HG03521 (cell line): ENCODE results near the gene ARHGAP11A.

Source experiments
- ATAC-seq: cut with Tn5 transposase; IDR thresholded peaks from one replicate; pipeline ENCODE4 v1.9.1; 2021; ENCODE audit warnings: mild to moderate bottlenecking, moderate library complexity; ENCODE audit not compliant: unreplicated experiment

Gene ARHGAP11A

DNA sequence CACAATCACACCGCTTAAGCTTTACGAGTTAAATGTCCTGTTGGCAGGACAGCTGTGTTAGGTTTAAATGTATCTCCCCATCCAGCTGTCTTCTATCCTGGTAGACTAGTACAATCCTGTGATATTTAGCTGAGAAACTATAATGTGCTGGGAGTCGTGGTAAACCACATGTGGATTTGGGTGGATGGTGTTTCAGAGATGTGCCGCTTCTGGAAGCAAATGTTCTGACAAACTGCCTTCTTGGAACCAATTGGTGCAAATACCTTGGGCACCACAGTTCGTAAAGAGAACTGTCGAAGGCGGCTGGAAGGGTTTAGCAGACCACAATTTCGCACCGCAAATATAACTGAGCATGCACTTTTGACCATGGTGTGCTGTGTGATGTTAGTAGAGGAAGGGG, 41.2 kb downstream of the ARHGAP11A start:
- no peak for ATAC-seq

DNA sequence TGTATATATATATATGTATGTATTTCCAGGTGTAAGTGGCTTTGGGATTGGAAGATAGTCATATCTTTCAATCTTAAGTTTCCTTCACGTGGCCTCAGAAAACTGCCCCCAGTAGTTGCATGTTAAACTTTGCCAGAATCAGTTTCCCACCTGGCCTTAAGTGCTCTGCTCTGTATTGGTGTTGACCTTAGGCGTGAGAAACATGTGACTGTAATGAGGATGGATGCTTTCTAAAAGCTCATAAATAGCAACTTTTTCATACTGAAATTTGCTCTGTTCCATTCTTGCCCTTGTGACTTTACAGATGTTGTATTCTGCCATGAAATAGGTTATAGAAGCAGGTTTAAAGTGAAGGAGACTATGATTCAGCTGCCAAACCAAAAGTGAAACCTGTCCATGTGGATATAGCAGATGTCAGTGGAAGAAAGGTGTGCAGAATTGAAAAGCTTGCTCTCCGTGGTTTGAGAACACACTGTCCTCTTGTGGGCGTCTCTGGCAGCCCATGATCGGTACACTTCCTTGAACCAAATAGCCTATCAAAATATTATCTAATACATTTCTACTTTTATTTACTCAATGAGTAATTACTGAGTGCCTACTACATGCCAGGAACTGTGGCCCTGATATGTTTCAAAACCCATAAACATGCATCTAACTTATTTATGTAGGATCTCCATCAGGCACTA, 42.0 kb downstream of the ARHGAP11A start:
- no peak for ATAC-seq

DNA sequence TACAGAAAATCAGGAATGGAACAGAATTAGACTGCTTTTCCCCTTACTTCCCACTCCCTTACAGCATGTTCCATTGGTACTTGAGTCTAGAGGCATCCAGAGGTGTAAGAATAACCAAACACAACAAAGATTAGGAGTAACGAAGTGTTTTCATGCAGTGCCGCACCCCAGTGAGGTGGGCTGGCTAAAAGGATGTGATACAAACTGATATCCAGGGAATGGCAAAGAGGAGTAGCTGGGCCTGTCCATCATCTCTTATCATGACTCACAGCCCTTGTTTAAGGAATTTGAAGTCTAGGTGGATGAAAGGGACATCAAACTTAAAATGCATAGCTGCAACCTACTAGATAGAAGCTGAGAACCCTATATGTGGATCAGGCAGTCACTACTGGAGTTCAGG, 42.6 kb downstream of the ARHGAP11A start:
- ATAC-seq, result no peak

DNA sequence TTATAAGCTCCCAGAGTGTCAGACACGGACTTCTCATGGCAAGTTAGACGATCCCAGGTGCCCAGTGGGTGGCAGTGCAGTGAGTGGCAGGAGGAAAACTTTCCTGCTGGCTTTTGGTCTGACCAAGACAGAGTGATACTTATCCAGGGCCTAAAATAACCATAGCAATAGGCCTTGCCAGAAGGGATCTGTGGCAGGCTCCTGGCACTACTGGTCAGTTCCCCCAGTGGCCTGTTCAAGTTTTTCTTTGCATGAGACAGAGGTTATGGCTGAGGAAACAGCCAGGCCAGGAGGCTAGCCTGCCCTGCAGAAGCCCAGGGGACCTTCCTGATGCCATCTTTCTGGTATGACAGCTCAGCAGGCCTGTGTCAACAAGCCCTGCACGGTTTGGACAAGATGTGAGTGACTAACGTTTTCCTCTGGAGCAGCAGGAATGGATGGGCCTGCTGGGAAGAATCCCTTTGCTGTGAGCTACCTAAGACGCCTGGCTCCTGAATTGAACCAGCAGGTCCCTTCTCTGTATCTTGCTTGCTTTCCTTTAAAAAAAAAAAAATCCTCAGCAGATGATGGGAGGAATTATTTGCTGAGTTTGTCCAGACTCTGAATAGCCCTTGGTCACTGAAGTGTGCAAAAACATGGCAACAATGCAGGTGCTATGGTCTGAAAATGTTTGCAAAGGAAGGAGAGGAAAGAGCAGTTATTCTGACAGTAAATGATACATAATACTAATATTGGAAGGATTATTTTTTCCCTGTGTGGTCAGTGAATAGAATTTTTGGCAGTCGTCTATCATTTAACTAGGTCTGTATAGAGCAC, 44.2 kb downstream of the ARHGAP11A start:
- no peak for ATAC-seq

DNA sequence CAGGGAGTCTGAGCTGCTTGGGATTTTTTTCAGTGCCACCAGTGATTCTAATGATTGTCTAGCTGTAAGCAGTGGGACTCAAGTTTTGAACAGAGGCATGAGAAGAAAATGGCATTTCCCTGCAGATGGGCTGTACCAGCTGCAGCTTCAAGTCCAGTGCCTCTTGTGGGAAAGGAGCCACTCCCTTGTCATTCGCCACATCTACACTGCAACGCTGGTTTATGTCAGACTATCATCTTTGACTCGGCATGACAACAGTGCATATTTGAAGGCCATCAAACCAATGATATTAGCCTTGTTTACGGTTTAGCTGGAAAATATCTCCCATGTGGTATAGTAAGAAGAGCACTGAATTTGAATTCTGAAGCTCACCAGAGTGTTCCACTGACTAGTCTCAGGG, 48.4 kb downstream of the ARHGAP11A start:
- no peak for ATAC-seq

DNA sequence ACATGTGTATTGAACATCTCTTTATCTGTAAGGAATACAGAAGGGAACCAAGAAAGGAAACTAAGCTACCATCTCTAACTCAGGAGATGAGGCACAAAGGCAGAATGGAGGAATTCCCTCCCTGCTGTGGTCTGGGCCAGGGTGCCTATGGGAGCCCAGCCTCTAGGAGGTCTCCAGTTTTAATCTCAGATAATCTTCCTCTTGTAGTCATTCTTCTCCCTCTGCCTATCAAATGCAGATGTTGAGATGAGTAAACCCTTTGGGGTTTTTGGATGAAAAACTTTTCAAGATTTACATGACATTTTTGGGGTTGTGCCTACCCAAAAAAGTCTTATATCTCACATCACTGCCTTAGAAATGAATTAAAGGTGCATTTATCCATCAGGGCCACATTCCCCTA, 49.5 kb downstream of the ARHGAP11A start:
- ATAC-seq, result no peak

DNA sequence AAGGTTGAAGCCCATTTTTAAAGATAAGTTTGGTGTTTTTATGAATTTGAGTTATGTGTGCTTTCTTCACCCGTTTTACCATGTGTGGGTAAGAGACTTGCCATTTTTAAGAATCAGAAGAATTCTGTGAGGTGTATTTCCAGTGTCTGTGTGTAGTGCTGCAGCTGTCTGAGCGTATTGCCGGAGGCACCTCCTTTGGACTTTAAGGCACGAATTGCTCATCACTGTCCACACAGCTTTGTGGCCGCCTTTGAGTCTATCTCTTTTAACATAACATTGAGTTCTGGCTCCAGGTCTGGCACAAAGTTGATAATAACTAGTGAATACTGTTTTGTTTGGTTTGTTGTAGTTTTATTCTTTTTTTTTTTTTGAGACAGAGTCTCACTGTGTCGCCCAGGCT, 52.0 kb downstream of the ARHGAP11A start:
- ATAC-seq, result no peak

DNA sequence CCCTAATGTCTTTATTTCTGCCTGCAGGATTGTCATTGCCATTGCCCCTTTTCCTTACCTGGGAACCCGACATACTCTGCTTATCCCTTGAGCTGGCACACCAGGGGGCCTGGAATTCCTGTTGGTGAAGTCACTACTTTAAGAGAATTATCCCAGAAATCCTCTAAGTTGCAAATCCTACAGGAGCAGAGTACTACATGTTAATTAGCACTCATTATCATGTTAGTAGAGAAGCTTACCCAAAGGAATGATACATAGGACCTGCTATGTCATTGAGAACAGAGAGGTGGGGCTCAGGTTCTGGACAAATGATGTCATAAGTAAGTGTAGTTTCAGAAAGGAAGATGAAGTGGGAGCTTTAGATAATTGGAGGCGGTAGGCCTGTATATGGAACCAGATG, 53.6 kb downstream of the ARHGAP11A start:
- ATAC-seq, result no peak

DNA sequence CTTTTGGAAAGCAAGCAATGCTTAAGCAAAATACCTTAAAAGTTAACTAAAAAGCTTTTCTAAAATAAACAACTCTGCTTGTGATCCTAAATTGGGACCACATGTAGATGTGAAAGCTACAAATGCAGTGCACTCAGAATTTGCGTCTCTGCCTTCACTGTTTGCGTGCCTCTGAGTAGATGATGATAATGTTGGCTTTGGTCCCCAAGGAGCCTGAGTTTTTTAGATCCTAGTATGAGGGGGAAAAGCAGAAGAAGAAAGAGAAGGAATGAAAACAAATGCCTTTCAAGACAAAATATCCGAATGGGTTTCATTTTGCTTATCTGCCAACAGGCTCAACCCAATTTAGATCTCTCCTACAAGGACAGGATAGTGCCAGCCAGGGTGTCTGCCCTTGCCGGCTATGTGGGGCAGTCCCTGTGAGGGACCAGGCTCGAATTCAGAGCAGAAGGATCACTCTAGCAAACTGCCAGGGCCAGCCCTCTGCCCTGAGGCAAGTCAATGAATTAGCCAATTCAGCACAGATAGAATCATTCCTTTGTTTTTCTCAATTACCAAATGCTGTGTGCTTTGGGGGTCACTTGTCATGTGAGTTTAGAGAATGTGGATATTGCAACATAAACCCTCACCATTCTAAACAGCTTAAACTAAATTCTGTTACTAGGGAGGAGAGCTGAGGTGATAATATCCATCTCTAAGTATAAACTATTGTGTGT, 54.8 kb downstream of the ARHGAP11A start:
- ATAC-seq, result no peak

DNA sequence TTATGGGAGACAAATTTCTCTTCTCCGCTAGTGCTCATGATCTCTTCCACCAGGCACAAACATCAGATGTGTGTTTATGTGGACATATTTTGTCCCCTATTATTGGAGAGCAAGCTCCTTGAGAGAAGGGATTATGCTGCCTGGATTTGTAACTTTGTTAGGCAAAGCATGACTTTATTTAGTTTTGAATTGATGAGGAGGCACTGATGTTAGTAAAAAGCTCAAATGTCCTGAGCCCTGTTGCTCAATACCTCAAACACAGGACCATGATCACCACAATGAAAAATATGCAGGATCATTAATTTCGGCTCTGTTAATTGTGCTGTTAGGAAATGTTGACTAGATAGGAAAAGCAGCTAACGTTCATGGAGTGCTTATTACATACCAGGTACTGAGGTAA, 55.3 kb downstream of the ARHGAP11A start:
- ATAC-seq, result no peak

DNA sequence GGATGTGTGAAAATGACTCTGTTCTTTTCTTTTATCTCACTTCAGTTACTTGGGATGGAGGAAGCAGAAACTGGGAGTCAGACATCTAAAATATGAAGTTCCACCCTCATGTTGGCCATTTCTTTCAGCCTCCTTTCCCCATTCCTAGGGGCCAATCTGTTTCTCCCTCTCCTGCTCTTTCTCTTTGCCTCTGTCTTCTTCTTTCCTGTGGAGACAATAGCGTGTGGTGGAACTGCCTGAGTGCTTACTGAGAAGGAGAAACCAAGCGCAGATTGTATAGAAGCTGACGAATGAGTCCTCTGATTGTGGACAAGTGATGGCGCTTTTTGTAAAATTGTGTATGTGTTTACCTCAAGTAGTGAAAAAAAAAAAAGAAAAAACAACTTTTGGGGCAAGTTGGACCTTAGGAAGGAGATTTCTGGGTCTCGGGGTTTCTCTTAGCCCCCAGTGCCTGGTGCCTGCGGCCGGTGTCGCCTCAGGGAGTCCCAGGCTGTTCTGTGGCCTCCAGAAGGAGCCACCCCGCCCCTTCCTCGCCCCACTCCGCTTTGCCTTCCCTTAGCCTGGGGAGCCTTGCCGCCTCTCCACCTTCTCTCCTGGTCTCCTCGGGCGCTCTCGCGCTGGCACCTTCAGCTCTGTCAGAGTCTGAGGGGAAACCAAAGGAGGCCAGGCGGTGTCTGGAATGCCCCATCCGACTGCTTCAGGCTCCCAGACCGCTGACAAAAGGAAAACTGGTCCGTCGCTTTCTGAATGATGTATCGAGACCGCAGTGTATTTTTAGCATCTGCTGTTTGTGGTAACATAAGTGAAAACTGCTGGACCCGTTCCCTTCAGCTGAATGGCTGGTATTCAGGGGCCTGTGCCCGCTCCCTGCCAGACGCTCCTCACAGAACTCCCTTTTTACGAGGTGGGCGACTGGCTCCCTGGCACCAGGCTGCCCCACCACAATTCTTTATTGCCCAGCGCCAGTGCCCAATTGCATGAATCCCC, 56.3 kb downstream of the ARHGAP11A start:
- ATAC-seq, result no peak

DNA sequence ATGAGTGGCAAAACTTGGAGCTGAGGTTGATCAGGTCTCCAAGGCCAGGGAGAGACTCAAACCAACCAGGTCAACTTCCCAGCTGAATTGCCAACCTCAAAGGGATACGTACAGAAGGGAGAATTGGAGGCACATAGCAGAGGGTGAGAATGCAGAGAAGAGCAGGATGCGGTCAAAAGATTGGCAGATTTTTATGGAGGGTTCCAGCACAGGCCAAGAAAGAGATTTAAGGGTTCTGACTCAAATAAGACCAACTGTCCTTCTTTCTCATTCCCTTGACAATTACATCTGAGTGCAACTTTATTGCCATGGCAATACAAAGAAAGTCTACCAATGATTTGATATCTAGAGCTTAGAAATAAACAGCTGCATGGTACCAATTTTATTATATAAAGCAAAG, 59.4 kb downstream of the ARHGAP11A start:
- ATAC-seq, result no peak

DNA sequence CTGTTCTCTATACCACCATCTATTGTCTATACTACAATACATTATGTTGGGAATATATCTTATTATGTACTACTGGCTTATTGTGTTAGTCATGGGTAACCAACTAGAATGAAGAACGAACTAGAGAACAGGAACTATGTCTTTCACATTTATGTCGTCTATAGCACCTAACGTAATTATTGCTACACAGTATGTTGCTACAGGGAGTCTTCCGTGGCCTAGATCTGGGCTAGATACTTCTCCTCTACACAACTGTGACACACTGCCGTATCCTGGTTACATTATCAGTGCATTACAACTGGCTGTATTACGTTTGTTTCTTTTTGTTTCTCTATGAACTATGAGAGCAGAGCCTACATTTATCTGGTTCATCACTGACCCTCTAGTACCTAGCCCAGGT, 60.2 kb downstream of the ARHGAP11A start:
- ATAC-seq, result no peak

DNA sequence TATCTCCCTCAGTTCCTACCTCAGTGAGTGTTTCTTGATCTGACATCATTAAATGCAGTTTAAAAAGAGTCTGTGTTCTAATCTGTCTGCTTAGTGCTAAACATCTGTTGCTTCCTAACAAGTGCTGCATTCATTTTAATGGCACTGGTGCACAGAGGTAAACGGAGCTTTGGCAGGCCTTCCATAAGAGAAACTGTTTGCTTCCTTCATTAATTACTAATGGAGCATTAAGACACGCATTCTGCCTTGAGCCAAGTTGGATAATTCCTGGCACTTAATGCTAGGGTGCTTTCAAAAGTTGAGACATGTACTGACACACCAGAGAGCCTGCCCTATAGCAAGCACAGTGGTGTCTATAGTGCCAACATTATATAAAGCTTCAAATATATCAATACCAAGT, 60.9 kb downstream of the ARHGAP11A start:
- no peak for ATAC-seq

DNA sequence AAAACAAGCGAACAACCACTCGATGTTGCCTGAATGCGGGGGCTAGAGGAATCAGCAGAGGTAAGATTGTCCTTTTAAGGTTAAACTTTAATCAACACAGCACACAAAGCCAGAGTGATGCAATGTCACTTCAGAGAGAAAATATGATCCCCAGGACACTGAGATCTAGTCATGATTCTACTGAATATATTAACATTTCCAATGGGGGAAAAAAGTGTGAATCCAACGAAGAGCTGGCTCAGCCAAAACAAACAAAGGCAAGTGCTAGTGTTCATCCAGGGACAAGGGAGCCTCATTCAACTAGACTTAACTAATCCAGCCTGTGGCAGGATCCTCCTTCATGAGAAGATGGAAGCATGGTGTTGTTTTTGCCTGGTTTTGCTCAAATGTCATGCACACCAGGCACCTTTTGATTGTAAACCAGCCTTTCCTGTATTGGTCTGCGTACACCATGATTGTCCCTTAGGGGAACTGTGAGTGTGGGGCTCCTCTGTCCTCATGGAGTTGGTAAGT, 62.0 kb downstream of the ARHGAP11A start:
- ATAC-seq, result no peak

DNA sequence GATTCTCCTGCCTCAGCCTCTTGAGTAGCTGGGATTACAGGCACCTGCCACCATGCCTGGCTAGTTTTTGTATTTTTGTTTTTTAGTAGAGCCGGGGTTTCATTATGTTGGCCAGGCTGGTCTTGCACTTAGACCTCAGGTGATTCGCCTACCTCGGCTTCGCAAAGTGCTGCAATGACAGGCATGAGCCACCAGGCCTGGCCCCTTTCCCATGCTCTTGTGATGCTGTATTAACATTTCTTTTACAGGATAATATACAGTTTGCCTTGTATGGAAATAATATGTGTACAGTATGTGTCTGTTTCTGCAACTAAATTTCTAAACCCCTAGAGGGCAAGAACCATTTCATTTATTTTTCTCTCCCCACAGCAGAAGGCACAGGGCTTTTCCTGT, 64.0 kb downstream of the ARHGAP11A start:
- no peak for ATAC-seq

DNA sequence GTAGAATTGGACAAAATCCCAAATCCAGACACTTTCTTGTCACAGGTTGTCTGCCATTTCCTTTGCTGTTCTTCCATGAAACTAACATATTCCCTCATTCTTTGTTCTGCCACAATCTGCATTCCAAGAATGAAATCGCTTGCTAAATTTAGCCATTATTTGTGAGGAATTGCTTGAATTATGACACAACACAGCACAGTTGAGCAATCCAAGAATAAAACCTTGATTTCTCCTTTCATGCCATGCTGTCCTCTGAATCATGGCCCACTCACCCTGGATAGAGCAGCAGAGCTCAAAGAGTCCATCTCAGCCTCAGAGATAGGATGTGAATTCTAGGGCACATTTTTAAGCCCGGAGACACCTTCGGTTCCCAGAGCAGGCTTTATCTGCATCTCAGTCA, 67.3 kb downstream of the ARHGAP11A start:
- ATAC-seq, result no peak

DNA sequence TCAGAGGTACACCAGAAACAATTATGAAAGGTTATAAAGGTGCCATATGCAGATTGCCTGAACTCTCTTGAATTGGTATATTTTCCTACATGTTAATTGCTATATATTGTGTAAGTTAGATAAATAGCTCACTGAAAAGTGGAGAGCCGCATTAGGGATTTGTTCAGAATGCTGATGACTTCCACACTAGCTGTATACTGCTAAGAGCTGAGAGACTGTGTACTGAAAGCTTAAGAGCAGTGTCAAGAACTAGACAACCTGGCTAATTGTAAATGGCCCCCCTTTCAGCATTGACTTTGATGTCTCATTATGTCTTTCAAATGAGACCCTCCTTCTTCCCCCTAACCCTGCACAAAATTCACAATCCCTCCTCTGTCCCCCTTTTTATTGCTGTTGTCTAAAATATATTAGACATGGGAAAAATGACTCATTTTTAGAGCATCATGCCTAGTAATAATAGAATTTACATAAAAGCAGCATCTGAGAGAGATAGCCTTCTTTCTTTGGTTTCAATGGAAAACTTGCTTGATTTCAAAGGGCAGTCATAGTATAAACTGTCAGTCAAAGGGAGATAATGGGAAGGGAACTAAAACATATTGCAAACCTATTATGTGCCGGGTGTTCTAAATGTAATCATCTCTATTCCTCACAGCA, 67.8 kb downstream of the ARHGAP11A start:
- ATAC-seq, result no peak

DNA sequence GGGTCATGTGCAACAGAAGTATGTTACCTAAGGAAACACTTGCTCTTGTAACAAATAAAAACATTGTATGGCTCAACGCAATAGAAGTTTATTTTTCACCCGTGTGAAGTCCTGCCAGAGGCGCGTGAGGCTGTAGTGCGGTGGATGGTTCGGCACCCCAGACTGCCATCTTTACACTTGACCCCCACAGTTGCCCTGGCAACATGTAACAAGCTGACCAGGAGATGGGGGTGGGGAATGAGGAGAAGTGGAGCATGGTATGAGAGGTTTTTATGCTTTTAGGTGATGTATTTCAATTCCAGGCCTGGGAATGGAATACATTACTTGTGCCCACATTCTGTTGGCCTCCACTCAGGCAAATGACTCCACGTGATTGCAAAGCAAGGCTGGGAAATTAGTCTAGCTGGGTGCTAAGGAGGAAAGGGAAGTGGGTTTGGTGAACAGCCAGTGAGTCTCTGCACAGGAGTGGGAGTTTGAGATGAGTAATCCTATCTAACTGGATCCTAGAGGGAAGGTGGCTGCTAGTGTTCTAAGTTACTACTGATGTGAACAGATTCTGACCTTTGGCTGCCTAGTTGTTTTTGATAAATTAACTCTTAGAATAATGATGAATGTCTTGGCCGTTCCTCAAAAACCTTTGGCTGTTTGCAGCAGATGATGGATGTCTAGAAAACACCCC, 68.7 kb downstream of the ARHGAP11A start:
- ATAC-seq, result no peak
